NCI-H345 treated with DMSO at 0.1 percent for 48 hours (cell line): ENCODE data around the gene AFAP1.

Source experiments
- DNase-seq: peaks from one replicate; lab custom pipeline; 2025; ENCODE audit not compliant: unreplicated experiment; lab: John Stamatoyannopoulos, UW

Gene AFAP1

GRCh38 chr4:7788193-7788592 is 151.5 kb downstream of the AFAP1 start:
- no peak for DNase-seq

DNA sequence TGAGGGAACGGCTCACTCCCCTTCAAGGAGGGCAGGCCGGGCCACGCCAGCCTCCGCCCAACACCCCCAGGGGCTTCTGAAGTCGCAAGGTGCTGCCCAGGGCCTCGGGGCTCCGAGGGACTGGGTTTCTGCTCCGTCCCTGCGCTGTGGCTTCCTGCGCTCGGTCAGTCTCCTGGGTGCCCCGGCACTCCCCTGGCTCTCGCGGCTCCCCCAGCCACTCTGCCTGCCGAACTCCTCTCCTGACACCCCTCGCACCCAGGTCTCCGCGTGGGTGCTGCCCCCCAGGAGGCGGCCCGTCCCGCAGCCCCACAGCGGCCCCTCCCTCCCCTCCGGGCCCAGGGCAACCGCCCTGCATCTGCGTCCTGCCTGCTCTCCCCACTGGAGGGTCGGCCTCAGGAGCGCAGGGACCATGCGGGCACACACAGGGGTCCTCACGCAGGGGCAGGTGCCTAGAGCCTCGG is 151.9 kb downstream of the AFAP1 start:
- DNase-seq, result no peak

DNA sequence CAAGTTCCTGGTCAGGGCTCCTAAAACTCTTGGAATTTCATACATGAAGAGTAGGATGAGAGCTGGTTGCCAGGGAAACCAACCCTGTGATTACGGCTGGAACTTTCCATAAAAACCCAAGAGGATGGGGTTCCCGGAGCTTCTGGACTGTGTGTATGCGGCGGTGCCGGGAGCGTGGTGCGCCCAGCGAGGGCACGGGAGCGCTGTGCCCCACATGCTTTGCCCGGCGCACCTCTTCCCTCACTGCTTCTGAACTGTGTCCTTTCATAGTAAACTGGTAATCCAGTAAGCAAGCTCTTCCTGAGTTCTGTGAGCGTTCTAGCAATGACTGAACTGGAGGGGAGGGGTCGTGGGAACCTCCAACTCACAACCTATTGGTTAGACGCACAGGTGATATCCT is 152.6 kb downstream of the AFAP1 start:
- DNase-seq, result no peak

- DNase-seq, result no peak
Observed at GRCh38 chr4:7786517-7786916, 153.1 kb downstream of the AFAP1 start.

- no peak for DNase-seq
Observed at GRCh38 chr4:7786040-7786439, 153.6 kb downstream of the AFAP1 start.

DNA sequence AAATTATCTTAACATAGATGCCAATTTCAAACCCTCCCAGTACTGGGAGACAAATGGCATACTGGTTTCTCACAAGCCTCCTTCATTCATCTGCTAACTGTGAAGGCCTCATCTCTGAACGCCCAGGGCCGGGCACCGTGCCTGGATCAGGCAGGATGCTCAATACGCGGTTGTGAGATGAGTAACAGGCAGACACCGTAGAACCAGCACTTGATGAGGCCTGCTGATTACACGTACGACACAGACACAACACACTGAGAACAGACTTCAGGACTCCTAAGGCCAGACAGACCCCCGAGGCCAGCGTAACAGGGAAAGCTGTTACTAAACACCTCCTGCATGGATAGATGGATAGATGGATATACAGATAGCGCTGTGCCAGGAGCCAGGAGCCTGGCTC is 154.6 kb downstream of the AFAP1 start:
- DNase-seq, result no peak

DNA sequence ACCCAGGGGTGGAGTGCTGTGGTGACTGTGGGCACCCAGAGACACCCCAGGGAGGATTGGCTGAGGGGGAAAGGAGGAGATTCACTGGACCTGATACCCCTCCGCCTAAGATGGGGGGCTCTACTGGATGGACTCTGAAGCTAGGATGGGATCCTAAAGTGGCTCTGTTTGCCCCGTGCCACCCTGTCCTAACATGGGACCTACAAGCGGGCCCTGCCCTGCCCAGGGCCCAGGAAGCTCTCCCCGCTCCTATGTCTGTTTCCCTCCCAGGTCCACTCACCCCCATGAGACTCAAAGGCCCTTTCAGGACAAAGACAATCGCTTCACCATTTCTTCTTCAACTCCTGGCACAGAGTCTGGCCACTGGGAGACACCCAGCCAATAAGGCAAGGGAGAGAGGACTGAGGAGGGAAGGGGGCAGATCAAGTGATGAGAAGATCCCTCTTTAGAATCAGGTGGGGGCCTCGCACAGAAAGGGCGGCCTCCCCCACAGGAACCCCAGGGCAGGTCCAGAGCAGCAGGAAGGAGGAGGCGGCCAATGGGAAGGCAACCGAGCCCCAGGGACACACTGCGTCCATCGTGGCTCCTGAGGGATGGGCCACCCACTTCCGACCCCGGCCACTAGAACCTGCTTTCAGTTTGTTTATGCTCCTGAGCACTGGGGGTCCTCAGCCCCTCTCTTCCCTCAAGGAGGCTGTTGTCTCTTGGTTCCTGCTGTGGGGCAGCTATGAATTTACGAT is 155.4 kb downstream of the AFAP1 start:
- no peak for DNase-seq

DNA sequence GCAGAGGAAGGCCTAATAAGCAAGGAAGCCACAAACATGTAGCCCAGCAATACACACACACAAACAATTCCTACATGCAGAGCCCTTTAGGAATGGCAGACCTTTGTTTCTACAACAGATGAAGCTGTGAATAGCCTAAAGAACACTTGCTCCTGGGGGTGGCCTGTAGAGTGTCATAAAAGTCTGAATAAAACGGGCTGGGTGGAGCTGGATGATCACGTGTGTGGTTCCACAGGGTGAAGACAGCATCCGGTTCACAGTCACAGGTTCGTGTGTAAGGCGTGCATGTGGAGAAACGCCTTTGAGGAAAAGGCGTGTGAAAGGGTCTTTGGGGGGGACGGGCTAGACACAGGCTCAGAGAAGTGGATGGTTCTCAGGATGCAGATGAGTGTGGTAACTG is 156.1 kb downstream of the AFAP1 start:
- DNase-seq, result no peak

DNA sequence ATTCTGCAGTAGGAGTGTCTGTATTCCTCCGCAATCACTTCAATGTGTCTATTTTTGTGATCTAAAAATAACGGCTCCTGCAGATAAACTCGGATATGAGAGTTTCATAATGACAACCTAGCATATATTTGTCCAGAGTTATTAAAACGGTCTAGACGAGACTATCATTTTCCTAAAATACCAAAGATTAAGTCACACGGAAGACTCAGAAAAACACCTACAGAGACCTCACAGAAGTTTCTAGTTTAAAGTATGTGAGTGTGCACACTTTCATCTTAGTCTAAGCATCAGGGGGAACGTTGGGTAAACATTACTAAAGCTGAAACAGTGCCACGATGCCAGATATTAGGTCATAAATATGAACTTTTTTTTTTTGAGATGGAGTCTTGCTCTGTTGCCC is 156.9 kb downstream of the AFAP1 start:
- no peak for DNase-seq

- no peak for DNase-seq
Observed at GRCh38 chr4:7781993-7782392, 157.7 kb downstream of the AFAP1 start.

GRCh38 chr4:7781366-7781765 is 158.3 kb downstream of the AFAP1 start:
- no peak for DNase-seq

GRCh38 chr4:7780751-7781348 is 158.8 kb downstream of the AFAP1 start:
- DNase-seq, result no peak

DNA sequence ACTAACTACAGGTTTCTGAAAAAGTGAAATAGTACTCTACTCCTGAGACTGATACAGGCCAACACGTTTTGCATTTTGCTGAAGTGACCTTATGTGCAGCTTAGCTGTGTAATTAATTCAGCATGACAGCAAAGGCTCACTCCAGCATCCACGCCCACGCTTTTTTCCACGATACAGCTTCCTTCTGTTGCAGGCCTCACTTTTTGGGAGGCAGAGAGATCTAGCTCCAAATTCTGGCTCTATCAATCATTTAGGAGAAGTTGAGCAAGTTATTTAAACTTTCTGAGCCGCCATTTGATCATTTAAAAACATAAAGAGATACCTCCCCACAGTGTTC is 160.3 kb downstream of the AFAP1 start:
- no peak for DNase-seq

GRCh38 chr4:7778510-7779431 is 160.9 kb downstream of the AFAP1 start:
- no peak for DNase-seq

DNA sequence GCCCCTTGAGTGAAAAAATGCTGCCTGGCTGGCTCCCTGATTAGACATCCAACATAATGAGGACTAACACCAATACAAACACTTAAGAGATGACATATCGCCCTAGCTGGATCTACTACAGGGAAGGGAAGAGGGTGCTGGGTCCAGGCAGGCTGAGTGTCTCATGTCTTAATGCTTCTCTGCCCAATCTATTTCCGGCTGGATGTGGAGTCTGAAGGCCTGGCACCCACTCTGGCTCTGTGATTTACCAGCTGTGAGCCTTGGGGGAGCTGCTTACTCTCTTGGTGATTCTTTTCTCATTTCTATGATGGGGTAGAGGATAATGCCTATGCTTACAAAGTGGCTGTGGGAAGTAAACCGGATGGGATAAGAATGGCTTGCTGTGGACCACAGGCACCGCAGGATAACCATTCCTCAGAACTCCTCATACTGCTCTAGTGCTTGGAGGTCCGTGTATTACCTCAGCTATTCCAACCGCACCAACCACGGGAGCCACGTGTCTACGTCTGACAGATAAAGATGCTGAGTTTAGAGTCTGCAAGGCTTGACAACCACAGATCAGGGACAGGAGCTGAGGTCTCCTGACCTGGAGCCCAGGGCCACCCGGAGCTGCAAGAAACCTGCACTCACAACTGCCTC is 161.7 kb downstream of the AFAP1 start:
- DNase-seq, result no peak

DNA sequence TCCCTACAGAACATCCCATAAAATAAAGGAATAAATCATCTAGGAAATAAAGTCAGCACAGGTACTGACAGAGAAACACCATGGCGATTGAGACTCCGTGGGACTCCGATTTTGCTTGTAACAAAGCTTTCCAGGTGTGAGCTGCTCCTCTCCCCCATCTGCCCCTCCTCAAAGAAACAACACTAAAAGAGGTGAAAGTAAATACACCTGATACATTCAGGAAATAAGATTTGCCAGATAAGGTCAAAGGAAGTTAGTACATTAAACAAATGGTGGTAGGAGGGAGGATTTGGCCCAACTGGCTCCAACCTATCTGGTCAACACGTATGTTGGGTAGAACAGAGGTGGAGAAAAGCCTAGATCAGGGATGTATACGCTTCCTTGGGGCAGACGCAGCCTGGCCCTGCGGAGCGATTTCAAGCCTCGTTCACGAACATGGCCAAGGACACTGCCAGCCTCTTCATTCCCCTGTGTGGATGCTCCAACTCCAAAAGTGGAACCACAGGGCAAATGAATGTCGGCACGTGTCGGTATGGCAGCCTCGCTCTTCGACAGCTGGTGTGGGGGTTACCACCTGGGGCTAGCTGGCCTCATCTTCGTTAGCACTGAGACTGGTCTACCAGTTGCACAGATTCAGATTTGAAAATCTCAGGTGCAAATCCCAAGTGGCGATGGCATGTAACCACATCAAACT is 162.5 kb downstream of the AFAP1 start:
- DNase-seq, result no peak

DNA sequence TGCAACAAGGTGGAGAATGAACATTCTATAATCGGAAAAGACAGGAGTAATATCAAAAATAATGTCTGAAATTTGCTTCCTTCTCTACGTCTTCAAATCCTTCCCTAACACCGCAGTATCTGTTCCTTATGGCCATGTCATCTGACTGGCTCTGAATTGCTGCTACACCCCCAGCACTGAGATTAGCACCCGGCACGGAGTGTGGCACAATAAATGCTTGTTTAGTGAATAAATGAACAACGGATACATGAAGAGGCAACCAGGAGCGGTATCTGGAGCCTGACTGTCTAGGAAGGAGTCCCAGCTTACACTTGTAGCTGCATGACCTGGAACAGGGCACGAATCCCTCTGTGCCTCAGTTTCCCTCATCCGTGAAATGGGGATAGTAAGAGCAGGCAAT is 164.3 kb downstream of the AFAP1 start:
- no peak for DNase-seq

DNA sequence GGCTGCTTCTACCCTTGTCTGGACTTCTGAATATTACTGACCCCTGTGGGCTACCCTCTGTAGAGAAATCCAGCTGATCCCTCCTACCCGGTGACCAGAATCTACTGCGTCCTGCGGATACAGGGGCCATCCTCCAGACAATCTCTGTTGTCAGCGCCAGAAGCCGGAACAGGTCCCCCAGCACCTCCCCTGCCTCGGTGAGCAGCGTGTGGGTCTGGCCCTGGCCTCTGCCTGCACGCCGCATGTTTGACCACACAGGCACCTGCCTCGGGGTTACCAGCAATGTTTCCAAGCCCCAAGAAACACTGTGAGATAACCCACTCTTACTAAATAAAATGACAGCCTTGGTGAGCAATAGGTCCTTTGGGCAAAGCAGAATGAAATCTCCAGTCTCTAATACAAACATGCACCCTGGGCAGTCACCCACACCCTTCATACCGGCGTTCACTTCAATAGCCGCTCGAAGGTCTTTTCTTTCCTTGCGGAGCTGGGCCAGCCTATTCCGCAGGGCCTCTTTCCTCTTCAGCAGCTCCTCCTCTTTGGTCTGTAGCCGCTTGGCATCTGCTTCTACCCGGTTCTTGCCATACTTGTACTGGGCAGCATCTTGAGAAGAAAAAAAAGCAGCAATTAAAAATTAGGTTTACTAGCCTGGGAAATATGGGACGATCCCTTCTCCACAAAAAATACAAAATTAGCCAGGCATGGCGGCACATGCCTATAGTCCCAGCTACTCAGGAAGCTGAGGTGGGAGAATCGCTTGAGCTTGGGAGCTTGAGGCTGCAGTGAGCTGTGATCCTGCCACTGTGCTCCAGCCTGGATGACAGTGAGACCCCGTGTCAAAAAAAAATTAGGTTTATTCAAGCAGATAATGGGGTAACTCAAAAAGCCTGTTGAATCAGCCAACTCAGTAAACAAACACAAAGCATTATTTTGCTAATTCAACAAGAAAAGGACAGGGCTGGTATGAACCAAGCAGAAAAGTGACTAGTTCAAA is 165.1 kb downstream of the AFAP1 start:
- DNase-seq, result no peak

DNA sequence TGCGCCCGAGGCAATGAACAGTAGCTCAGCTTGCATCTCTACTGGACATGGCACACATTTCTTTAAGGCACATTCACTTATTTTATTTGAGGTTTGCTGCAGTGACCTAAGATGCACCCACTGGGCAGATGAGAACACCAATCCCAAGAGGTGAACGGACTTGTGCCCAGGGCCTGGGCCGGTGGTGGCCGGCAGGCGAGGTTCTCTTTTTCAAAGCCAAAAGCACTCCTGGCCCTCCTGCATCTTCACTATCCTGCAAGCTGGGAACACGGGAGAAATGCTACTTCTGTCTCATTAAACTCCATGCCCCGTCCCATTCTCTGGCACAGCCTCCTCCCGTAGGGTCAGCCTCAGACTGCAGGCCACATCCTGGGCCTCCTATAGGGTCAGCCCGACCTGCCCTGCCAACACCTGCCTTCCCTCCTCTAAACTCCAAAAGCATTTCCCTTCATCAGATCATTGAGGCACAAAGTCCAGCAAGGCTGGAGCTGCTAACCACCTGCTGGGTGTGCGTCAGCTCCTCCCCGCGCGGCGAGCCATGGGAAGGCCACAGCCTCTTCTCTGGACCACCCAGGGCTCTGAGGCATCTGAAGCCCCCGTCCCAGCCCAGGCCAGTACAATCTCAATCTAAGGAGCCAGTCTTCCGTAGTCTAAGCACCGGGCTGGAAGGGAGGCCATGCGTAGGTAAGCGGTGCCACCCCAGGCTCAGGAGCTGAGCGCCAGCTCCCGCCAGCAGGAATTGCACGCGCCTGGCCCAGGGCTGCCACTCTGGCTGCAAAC is 166.1 kb downstream of the AFAP1 start:
- no peak for DNase-seq
